Activated B cell treated with CpG ODN at 0.5 μM for 24 hours (primary cell): ENCODE data around the gene FRZB. TPM values are rescaled to one million over a fixed set of nuclear protein-coding genes. Genes with fewer than 3 reads are reported as not detected.

ENCODE experiments used
- ATAC-seq: fragments of 200-7000 bp; cut with Tn5 transposase; one replicate; pipeline ENCODE4 v1.10.0; 2021; ENCODE audit warnings: low read depth, mild to moderate bottlenecking, moderate library complexity
- CTCF ChIA-PET: fragments of 350-600 bp; sonication (Branson Sonifier 250); formaldehyde crosslinking; loops from one replicate; lab custom pipeline; 2021; ENCODE audit warnings: antibody characterized with exemption; lab: Charles Lee
- POLR2A ChIA-PET: fragments of 350-600 bp; sonication (Branson Sonifier 250); formaldehyde crosslinking; loops from one replicate; lab custom pipeline; 2021; ENCODE audit warnings: antibody characterized with exemption; lab: Charles Lee
- DNase-seq: peaks from one replicate; pipeline ENCODE4 v3.0.0; 2022
- H3K27ac Mint-ChIP-seq: one replicate; pipeline ENCODE4 v1.8.0; 2020; ENCODE audit warnings: mixed read lengths
- H3K27me3 Mint-ChIP-seq: one replicate; pipeline ENCODE4 v1.8.0; 2021; ENCODE audit warnings: mixed read lengths
- H3K36me3 Mint-ChIP-seq: one replicate; pipeline ENCODE4 v1.8.0; 2021; ENCODE audit warnings: low read depth, mixed read lengths
- H3K4me1 Mint-ChIP-seq: one replicate; pipeline ENCODE4 v1.8.0; 2021; ENCODE audit warnings: mixed read lengths
- H3K4me3 Mint-ChIP-seq: one replicate; pipeline ENCODE4 v1.8.0; 2020; ENCODE audit warnings: mild to moderate bottlenecking, mixed read lengths
- H3K9me3 Mint-ChIP-seq: one replicate; pipeline ENCODE4 v1.8.0; 2020; ENCODE audit warnings: mixed read lengths
- CTCF ChIP-seq: fragments of 200-600 bp; IDR thresholded peaks from one replicate; pipeline ENCODE4 v1.8.0; 2022; ENCODE audit warnings: antibody characterized with exemption, mild to moderate bottlenecking
- intact Hi-C: fragments of 100-400 bp; cut with micrococcal nuclease; formaldehyde crosslinking; loops from one replicate; pipeline ENCODE4 v1.15.1; 2024
- total RNA-seq: library from RNA; stranded (reverse); gene quantifications from 2 replicates; pipeline ENCODE4 v1.2.3, GENCODE V29; 2022

Gene FRZB
- total RNA-seq, 1 donor from 2014 or later, result not detected

DNA sequence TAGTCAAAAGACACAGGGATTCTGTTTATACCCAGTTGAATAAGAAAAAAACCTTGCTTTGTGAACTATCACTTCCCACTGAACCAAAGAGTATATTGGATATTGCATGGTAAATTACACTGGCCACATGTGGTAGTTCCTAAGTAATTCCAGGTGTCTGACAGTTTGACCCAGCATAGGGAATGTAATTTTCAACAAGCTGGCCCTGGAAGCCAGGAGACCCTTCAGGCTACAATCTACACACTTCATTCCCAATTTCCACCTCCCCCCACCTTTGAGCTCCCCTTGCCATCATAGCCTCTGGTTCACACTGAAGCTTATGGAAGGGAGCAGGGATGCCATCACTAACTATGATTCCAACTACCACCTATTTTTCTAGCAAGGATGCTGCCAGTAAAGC lies 2.8 kb downstream of the FRZB start:
- H3K9me3 Mint-ChIP-seq, result no peaks in the 10 kb centered on the region
- H3K27ac Mint-ChIP-seq, result no peak overlapping the region
- CTCF ChIA-PET, result no interaction called here
- no peak overlapping the region for H3K4me3 Mint-ChIP-seq
- TF ChIP-seq CTCF, result no peak
- H3K36me3 Mint-ChIP-seq, result no peaks in the 10 kb centered on the region
- intact Hi-C loops, result no loop called here
- POLR2A ChIA-PET, result no interaction called here
- DNase-seq (no peak), ATAC-seq (no peak)
- peaks cover 24% of the 10 kb centered on the region for H3K4me1 Mint-ChIP-seq
- H3K27me3 Mint-ChIP-seq, result peaks cover 45% of the 10 kb centered on the region

- Mint-ChIP-seq H3K27ac (no peak overlapping the region), H3K9me3 (no peaks in the 10 kb centered on the region), H3K4me3 (no peak overlapping the region), H3K36me3 (no peaks in the 10 kb centered on the region), H3K27me3 (peaks cover 34% of the 10 kb centered on the region), H3K4me1 (peaks cover 12% of the 10 kb centered on the region)
- intact Hi-C loops, result no loop called here
- no peak for TF ChIP-seq CTCF
- ChIA-PET CTCF (no interaction called here), POLR2A (no interaction called here)
- DNase-seq (no peak), ATAC-seq (no peak)
These were observed 4.3 kb downstream of the FRZB start for GRCh38 chr2:182862091-182862490.

DNA sequence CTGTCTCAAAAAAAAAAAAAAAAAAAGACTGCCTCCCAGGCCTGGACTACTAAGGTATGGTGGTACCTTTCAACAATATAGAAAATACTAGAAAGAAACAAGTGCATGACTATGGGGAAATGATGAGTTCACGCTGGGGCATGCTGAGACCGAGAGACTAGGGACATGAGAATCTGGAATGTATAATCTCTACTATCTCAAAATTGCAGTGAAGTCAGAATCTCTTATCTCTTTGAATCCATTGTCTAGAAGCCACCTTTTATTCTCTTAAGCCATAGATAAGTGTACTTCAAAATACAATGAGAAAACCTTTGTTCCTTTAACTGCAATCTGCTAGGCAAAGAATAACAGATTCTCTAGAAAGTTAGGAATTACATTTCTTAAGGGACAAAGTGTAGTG lies 5.6 kb downstream of the FRZB start:
- ChIA-PET CTCF (no interaction called here), POLR2A (no interaction called here)
- Mint-ChIP-seq H3K27me3 (peaks cover 29% of the 10 kb centered on the region), H3K4me1 (peaks cover 3% of the 10 kb centered on the region), H3K27ac (no peak overlapping the region), H3K36me3 (no peaks in the 10 kb centered on the region), H3K9me3 (no peaks in the 10 kb centered on the region), H3K4me3 (no peak overlapping the region)
- intact Hi-C loops, result no loop called here
- DNase-seq (no peak), ATAC-seq (no peak)
- no peak for TF ChIP-seq CTCF

- Mint-ChIP-seq H3K9me3 (no peaks in the 10 kb centered on the region), H3K4me3 (no peak overlapping the region), H3K27ac (no peak overlapping the region), H3K4me1 (no peaks in the 10 kb centered on the region), H3K27me3 (peaks cover 15% of the 10 kb centered on the region), H3K36me3 (no peaks in the 10 kb centered on the region)
- ATAC-seq (no peak), DNase-seq (no peak)
- CTCF ChIA-PET, result no interaction called here
- TF ChIP-seq CTCF, result no peak
- intact Hi-C loops, result no loop called here
- POLR2A ChIA-PET, result no interaction called here
These were observed 7.8 kb downstream of the FRZB start for GRCh38 chr2:182858671-182859070.

- Mint-ChIP-seq H3K4me3 (no peak overlapping the region), H3K9me3 (no peaks in the 10 kb centered on the region), H3K27ac (no peak overlapping the region), H3K36me3 (no peaks in the 10 kb centered on the region), H3K27me3 (peaks cover 14% of the 10 kb centered on the region), H3K4me1 (no peaks in the 10 kb centered on the region)
- POLR2A ChIA-PET, result no interaction called here
- ATAC-seq, result no peak
- CTCF ChIA-PET, result no interaction called here
- intact Hi-C loops, result no loop called here
- TF ChIP-seq CTCF, result no peak
- no peak for DNase-seq
These were observed 11.1 kb downstream of the FRZB start for GRCh38 chr2:182855376-182855775.
